LHCN-M2 (cell line): ENCODE results near the gene RAMP3. TPM values are rescaled to one million over a fixed set of nuclear protein-coding genes. Genes with fewer than 3 reads are reported as not detected.
"Not testable (repeated sequence)": the region's sequence is repeated elsewhere in the genome, so short reads cannot be mapped to it uniquely, and the experiment has no call there.

Experiments used
- DNase-seq: peaks from one replicate; pipeline ENCODE4 v3.0.0-alpha.2; 2012; ENCODE audit warnings: low read depth
- total RNA-seq: library from RNA; depleted of rRNA; stranded (reverse); fragments of >200 nt; gene quantifications from 2 replicates; pipeline ENCODE4 v1.2.3, GENCODE V29; 2014

The RAMP3 gene
- total RNA-seq, 1 experiment from 2014 or later, result not detected

DNA sequence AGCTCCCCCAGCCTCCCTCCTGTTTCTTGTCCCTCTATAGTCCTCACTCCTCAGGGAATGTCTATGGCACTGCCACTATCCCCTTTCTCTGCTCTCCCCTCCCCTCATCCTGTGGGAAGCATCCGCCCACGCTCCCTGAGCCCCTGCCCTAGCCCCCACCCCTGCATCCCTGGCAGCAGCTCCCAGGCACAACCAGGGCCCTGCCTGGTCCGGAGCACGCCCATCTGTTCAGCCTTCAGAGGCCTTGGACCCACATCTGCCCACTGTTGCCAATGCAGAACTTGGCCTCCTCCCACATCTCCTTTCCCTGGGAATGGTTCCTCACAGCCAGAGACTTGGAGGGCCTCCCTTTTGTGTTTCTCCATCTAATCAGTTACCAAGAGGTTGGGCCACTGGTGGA is 25.7 kb upstream of the RAMP3 start:
- no peak for DNase-seq

DNA sequence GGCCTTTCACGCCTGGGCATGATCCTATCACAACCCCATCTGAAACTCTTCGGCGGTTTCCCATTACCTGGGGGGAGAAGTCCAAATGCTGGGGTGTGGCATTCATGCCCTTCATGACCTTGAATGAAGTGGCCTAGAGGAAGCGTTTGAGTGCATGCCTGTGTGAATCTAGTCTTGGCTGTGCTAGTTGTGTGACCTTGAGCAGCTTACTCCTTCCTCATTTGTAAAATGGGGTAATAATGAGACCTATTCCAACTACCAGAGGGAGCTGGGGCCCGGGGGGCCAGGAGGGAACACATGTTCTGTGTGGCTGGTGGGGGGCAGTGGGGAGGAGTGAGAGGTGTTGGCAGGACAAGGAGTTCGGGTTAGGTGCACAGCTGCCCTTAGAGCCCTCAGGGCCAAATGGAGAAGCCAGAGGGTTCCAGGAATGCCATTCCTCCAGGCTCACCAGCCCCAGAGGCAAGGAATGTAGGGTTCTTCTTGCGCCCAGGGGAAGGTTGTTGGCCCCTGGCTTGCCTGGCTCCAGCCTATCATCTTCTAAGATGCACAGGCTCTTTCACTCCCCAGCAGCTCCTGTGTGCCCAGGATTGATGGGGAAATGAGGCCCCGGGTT is 24.8 kb upstream of the RAMP3 start:
- no peak for DNase-seq

DNA sequence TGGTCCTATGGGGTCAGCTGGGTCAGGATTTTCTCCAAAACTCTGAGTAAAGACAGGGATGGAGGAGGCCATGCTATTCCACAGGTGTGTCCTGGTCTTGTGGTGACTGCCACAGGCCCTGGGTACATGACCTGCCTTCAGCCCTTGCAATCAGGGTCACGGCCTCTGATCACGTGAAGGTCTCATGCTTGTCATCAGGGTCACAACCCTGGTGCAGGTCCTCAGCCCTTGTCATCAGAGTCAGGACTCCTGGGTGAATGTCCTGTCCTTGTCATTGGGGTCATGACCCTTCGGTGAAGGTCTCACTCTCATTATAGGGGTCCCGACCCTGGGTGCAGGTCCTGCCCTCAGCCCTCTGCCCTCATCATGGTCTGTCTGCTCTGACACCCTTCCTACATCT is 24.2 kb upstream of the RAMP3 start:
- DNase-seq, result no peak

DNA sequence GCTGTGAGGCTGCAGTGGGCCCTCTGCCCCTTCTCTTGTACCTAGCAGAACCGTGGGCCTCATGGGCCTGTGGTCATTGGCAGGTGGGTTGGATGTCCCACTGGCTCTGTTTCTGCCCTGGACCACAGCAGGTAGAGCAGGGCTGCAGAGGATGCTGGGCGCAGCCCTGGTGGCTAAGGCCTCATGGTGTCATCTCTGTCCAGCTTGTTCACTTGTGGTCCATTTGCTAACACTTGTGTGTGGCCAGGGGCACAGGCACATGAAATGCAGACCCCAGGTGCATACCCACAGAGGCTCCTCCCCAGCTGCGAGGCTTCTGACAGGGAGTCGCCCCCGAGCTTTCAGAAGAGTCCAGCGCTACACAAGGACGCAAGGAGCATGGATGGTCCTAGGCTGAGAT is 23.7 kb upstream of the RAMP3 start:
- no peak for DNase-seq

DNA sequence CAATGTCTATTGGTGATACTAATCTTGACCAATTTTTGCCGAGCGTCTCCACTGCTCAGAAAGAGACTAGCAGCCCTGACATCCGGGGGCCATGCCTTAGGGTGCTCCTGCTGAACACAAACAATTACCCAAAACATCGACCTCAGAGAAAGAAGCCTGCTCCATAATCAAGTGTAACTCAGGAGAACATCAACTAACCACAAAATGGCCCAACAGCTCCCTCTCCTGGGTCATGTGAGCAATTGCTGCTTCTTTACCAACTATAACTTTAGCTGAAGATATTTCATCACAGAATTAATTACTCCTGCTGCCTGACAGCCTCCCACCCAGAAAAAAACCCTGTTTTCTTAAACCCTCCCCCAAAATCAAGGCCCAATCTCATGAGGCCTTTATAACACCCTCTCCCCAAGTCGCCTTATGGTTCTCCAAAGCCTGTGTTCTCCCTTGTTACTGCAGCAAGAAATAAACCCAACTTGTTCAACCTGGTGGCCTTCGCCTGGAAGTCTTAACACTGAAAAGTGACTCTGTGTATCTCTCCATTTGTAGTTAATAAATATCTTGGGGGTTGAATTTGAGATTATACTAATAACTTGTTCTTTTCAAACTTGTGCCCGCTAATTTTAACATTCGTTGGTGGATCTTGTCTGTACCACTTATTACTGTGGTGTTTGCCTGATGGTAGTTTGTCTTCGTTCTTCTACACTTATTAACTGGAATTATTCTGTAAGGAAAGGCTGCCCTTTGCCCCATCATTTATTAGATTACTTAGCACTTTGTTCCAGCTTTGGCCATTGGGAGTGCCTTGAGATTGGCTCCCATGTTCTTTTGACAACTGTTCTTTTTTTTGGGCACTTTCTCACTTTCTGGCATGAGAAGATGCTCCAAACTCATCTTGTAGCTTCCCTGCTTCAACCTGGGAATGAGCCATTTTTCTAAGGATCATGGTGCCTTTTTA is 21.2 kb upstream of the RAMP3 start:
- peak; percentile 73 for DNase-seq

DNA sequence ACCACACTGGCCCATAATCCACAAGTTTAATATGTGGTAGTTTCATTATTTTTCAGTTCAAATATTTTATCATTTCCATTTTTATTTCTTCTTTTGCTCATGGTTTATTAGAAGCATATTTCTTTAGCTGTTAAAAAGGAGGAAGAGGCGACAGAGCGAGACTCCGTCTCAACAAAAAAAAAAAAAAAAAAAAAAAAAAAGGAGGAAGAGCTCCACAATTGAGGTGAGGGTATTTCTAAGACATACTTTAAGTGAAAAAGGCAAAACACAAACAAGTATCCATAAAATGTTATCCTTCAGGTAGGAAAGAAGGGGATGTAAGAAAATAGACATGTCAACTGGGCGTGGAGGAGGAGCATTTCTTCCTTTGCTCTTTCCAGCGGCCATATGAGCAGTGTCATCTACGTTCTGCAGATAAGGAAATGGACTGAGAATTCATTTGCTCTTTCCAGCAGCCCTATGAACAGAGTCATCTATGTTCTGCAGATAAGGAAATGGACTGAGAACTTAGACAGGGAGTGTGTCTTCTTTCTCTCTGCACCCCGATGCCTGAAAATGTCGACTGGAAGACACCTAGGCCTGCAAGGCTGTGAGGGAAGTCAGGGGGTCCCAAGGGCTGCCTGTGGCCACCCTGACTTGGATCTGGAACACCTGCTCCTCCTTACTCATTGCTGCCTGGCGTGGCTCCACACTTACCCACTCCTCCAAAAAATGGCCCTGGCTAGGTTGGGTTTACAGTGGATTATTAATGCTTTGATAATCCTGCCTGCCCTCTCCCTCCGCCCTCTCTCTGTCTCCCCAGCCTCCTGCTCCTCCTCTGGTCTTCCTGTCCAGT is 18.9 kb upstream of the RAMP3 start:
- DNase-seq, result no peak

DNA sequence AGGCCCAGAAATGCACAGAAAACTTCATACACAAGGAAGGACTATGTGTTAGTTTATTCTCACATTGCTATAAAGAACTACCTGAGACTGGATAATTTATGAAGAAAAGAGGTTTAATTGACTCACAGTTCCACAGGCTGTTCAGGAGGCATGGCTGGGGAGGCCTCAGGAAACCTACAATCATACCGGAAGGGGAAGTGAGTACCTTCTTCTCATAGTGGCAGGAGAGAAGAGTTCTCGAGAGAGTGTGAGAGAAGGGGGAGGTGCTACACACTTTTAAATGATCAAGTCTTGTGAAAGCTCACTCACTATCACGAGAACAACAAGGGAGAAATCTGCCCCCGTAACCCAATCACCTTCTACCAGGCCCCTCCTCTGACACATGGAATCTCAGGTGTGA is 16.8 kb upstream of the RAMP3 start:
- no peak for DNase-seq

DNA sequence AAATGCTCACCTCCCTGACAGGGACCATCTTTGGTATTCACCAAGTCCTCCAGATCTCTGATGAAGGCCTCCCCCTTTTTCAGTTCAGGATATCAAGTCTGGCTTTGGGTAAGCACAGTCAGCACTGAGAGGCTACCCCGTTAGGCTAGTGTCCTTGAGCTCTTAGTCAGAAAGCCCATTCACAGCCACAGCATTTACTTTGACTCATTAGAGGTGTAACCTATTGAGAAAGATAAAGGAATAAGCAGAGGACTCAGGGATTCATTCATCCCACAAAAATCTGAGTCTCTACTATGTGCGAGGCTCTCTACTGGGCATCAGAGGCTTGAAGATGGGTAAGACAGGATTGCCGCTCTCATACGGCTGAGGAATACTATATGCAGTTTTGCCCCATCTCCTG is 14.0 kb upstream of the RAMP3 start:
- peak; percentile 26 for DNase-seq

DNA sequence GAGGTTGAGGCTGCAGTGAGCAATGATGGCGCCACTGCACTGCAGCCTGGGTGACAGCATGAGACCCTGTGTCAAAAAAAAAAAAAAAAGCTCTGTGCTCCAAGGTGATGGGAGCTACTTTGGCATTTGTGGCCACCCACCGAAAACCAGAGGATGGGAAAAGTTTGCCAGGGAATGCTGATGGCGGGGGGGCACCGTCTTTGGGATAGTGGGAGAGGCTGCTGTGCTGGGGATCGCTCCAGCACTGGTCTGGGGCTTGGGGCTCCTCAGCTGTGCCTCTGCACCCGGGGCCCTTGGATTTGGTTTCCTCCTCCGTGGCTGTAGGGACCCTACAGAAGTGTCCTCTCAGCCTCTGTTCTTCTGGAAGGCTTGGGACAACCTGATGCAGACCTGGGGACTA is 11.7 kb upstream of the RAMP3 start:
- DNase-seq, result no peak

DNA sequence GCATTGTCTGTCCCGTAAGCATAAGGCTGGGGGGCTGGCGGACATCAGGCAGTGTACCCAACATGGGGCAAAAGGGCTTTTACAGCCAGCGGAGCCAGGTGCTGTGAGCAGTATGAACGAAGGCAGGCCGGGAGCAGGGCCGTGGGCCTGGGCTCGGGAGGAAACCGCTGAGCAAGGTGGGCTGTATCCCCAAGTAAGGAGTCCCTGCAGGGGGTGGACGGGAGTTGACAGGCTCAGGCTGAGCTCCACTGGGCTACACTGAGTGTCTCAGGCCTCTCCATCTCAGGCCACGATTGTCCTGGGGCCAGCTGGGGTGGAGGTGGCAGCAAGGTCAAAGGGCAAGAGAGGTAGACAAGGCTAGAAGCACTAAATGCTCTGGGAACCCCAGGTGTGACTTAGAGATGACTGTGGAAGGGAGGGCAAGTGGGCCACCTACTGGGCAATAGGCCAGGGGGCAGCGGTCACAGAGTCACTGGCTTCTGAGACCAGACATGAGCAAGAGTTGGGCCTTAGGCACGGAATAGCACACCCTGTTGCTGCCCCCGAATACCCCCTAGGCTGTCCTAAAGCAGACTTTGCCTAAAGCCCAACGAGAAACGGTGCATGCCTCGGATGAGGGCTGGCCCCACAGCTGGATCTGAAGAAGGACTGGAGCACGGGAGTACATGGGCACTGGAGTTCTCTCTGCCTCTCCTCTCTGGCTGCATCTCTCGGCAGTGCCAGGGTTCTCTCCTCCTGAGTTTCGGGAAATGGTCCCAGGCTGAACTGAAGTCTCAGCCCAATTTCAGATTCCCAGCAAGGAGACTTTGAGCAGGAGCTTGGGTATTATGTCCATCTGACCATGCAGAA is 10.8 kb upstream of the RAMP3 start:
- no peak for DNase-seq

DNA sequence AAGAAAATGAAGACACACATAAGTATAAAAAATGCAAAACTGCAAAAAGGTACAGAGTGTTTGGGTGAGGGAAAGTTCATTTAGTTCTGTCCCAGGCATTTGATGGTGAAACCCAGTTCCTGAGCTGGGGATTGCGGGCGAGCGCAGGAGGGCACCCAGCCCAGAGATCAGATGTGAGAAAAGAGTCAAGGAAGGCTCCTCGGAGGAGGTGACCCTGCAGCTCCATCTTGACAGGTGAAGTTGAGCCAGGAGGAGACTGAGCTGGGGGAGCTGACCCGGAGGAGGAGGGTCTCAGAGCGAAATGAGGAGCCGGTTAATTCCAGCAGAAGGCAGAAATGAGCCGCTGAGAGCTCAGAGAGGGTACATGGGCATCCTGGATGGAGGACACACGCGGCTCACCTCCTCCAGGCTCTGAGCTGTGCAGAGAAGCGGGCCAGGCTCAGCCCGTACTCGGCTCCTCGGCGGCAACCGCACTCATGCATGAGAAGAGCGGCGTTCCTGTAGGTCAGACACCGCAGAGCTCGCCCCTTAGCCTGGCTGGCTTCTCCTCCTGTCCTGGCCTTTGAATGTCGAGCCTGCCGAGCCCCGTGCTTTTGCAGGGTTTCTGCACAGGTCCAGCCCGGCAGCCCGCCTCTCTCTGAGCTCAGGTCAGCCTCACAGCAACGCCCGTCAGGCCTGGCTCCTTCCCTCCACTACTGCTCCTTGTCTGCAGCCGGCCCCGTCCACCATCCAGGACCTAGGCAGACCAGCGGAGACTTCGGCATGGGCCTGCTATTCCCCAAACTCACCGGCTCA is 9.5 kb upstream of the RAMP3 start:
- no peak for DNase-seq

DNA sequence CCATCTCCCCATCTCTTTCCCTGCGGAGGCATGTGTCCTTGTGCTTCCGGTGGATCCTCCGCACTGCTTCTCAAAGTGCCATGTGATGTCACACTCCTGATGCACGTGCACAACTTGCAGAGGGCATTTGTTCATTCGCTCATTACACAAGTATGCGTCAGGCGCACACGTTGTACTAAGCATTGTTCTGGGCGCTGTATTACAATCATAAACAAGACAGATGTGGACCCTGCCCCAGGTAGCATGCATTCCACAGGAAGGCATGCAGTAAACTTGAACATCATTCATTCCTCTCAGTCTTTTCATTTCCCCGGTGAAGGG is 9.0 kb upstream of the RAMP3 start:
- DNase-seq, result no peak

DNA sequence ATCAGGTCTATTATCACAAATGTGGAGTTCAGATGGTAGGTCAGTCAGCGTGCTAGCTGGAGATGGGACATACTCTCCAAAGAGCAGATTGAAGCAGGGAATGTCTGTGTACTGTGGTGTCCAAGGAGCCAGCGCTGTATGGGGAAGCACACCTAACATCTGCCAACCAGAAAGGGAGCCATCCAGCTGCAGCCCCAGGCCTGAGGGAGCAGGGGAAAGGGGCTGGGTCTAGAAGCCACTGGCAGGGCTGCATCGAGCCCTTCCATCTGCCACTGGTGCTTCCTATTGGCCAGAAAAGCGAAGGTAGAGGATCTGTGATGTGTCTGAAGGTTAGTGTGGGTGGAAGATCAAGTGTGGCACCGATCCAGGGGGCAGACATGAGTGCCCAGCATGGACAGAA is 8.0 kb upstream of the RAMP3 start:
- DNase-seq, result no peak

DNA sequence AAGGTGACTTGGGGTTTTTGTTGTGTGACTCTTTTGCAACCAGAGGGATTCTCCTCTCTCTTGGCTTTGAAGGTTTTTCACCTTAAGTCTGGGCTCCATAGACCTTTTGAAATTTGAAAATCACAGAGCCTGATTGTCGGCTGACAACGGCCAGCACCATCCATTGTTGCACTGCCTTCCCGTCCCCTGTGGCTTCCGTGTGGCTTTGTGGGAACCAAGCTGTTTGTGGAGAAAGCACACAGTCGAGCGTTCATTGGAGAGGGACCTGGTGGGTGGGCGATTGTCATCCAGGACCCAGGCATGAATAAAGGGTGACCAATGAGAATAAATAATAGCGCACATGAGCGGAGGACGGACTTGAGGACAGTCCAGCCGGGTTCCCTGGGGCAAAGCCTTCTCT is 7.4 kb upstream of the RAMP3 start:
- no peak for DNase-seq

DNA sequence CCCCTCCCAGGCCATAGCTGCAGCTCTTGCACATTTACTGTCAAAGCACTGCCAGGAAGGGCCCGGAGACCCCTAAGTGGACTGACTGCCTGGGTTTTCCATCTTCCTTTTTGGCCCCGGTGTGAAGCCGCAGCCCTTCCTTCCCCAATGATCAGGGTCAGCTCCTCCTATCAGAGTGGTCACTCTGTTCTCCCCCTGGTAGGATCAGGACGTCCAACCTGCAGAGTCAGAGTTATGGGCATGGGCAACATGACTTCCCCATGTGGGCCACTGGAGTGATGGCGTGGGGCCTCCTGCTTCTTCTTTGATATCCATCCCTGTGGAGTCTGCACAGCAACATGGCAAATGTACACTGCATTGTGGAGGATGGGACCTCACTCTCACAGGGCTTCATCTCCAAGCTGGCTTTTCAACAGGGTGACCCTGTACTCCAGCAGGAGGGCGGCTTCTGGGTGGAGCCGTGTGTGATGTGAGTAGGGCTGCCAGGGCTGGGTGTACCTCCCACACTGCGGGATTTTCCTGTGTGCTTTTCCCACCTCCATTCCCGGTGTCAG is 6.4 kb upstream of the RAMP3 start:
- no peak for DNase-seq

DNA sequence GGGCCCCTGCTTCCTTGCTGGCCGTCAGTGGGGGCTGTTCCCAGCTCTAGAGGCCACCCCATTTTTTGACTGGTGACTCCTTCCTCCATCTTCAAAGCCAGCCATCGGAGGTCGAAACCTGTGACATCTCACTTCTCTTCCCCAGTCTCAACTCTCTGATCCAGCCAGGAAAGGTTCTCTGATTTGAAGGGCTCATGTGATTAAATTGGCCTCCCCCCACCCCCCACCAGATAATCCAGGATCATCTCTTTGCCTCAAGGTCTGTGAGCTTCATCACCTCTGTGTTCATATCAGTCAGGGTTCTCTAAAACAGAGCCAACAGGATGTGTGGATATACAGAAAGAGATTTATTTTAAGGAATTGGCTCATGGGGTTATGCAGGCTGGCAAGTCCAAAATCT is 5.6 kb upstream of the RAMP3 start:
- no peak for DNase-seq

DNA sequence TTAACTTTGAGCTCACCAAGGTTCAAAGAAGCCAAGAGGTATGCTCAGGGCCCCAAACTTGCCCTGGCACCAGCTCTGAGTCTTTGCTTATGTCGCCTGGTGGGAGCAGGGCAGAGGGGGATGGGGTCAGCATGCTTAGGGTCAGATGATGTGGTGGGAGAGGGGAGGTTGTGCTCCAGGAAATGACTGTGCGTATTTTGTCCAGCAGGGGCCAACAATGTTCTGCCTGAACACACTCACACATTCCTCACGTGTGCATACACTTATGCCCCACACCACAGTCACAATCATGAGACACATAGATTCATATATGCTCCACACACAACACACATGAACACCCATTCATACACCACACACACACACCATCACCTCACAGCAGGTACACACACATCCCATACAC is 4.4 kb upstream of the RAMP3 start:
- no peak for DNase-seq

DNA sequence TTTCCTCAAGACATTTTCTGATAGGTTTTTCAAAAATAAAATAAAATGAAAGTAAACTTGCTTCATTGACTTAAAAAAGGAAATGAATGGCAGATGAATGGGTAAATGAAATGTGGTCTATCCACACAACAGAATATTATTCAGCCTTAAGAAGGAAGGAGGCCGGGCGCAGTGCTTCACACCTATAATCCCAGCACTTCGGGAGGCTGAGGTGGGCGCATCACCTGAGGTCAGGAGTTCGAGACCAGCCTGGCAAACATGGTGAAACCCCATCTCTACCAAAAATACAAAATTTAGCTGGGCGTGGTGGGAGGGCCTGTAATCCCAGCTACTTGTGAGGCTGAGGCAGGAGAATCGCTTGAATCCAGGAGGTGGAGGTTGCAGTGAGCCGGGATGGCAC is 3.7 kb upstream of the RAMP3 start:
- not testable (repeated sequence) for DNase-seq

DNA sequence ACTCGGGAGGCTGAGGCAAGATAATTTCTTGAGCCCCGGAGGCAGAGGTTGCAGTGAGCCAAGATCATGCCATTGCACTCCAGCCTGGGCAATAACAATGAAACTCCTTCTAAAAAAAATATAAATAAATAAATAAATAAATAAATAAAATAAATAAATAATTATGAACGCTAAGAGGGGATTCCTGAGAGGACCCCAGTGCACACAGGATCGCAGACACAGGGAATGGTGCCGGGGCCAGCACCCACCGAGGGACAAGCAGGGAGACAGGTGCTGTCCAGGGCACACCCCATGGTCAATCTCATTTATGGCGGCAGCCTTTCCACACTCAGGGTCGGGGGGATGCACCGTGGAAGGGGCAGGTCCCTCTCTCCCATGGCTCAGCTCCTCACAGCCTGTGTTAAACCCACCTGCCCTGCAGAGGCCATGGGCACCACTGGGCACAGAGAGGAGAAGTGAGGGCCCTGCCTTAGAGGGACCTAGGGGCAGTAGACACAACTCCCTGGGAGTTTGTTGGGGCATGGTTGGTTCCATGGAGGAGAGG is 2.2 kb upstream of the RAMP3 start:
- DNase-seq, result no peak

DNA sequence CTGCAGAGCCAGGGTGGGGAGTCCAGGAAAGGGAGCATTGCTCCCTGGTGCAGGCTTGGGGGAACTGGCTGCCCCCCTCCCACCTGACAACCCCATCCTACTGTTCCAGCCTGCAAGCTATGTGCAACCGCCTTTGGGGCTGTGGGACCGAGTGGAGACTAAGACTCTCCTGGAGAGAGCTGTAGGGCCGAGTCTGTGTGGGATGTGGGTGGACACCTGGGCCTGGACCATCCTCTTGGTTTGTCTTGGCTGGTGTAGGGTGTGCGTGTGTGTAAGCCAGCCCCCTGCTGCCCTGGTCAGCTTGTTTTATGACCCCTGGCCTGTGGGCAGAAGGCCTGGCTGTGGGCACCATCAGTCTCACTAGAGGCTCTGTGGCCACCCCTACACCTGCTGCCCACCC is 1.6 kb upstream of the RAMP3 start:
- DNase-seq, result no peak
